NCI-H345 (cell line): Measurements from ENCODE around the gene IFT88.
"Not testable (repeated sequence)": the region's sequence is repeated elsewhere in the genome, so short reads cannot be mapped to it uniquely, and the experiment has no call there.

Source experiments
- DNase-seq: peaks from one replicate; lab custom pipeline; 2025; lab: John Stamatoyannopoulos, UW

Gene IFT88

DNA sequence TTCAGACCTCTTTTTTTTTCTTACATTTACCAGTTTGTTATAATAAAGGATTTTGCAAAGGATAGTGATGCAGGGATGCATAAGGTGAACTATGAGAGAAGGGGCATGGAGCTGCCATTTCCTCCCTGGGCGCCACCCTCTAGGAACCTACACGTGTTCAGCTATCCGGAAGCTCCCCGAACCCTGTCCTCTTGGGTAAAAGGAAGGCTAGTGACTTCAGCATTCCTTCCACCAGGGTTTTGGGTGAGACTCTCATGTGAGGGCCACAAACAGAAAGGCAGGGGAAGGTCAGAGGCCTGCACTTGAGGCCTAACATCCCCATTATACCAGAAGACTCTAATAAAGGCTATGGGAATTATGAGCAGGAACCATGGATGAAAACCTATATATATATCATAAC, 57.3 kb downstream of the IFT88 start:
- no peak for DNase-seq

DNA sequence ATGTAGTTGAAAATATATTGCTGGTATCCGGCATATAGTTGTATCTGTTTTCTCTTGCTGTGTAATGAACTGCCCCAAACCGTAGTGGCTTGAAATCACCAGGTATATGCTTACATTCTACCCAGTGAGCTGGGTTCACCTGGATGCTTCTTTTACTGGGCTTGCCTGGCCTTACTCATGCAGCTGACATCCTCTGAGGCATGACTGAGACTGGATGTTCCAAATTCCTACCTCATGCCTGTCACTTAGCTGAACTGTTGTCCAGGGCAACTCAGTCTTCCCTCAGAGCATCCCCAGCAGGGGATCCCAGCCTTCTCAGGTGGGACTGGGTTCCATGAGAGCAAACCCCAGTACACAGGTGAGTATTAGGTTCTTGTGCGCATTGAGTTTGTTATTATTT, 66.8 kb downstream of the IFT88 start:
- DNase-seq: no peak

DNA sequence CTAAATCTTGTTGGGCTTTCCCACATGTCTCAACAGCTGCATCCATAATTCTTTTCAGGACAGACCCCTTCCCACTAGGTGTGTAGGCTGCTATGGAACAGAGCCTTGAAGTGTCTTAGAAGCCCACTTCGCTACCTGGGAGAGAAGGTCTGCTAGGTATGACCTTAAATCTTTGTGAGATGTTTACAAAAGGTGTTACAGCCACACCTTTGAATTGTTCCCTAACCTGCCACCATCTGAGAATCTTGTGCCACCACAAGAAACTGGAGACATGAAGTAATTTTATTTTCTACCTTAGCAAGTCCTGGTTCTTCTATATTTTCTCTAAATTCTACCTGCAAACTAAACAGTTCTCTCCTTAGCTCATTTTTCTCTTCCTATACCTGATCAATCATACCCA, 69.1 kb downstream of the IFT88 start:
- no peak for DNase-seq

DNA sequence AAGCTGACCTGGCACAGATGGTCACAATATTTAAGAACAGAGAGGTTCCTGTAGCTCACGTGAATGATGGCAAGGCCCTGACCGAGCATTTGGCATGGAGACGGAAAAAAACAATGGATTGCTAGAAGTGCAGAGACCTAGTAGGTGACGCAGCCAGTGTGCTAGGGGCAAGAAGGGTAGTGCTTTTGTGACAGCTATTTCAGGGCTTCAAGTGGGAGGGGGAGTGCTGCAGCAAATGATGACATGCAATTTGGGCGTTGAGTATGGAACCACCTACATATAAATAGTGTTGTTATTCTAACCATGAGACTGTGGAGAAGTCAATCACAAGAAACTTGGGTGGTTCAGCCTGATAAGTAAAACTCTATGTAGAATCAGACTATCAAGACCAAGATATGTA, 70.9 kb downstream of the IFT88 start:
- DNase-seq: no peak

DNA sequence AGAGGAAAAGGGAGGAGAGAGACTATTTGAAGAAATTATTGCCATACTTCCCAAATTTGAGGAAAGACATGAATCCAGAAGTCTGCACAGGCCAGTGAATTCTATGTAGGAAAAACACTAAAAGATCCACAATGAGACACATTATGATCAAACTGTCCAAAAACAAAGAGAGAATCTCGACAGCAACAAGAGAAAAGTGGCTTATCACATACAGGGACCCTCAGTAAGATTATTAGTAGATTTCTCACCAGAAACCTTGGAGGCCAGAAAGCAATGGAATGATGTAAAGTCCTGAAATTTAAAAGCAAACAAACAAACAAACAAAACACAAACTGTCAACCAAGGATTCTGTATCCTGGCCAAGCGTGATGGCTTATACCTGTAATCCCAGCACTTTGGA, 80.8 kb downstream of the IFT88 start:
- DNase-seq: no peak

- DNase-seq: no peak
These were observed 86.0 kb downstream of the IFT88 start for GRCh38 chr13:20652946-20653345.

- DNase-seq: no peak
These were observed 87.2 kb downstream of the IFT88 start for GRCh38 chr13:20654156-20654555.

DNA sequence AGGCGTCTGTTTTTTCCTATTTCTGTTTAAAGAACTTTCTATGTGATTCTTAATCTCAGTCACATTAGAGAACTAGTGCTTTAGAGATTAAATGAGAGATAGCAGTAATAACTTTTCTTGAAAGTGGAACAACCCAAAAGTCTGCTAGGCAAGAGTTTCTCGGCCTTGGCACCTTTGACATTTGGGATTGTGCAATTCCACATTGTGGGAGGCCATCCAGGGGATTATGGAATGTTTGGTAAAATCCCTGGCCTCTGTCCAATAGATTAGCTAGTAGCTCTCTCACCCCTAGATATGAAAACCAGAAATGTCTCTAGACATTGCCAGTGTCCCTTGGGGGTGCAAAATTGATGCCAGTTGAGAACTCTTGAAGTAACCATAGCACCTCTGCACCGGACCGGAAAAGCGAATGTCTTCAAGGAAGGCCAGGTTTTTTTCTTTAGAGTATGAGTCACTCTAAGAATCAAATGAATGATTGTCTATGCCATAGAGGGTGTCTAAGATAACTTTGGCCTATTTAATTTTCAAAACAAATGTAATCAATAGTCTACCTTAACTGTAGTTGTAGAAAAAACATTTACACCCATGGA, 91.6 kb downstream of the IFT88 start:
- no peak for DNase-seq

DNA sequence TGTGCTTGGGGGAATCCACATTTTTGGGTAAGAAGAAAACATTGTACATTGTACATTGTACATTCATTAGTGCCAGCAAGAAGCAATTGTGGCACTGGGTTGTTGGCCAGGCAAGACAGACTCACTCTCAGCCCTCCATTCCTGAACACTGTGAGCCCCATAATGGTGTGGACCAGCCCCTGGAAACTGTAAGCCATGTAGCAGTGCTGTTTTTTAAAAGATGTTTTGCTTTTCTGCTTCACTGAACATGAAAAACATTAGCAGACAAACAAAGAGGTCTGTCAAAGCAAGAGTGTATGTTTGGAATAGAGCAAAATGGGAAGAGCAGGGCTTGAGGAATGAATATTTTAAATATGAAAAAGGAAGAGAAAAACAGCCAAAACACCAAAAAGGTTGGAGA, 97.4 kb downstream of the IFT88 start:
- DNase-seq: peak; percentile 0

GRCh38 chr13:20666948-20667347, 100.0 kb downstream of the IFT88 start:
- DNase-seq: no peak

GRCh38 chr13:20667857-20668437, 101.0 kb downstream of the IFT88 start:
- DNase-seq: no peak

DNA sequence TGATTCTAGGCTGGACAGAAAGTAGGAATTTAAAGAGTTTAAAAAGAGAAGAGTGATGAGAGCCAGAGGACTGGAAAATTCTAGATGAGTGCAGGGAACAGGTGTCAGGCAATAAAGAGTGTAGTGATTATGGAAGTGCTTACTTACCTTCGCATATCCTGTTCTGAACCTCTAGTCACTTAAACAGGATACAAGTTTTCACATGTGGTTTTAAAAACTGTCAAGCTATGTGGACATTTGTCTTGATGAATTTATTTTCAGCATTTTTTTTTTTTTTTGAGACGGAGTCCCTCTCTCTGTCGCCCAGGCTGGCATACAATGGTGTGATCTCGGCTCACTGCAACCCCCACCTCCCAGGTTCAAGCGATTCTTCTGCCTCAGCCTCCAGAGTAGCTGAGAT, 102.2 kb downstream of the IFT88 start:
- no peak for DNase-seq

DNA sequence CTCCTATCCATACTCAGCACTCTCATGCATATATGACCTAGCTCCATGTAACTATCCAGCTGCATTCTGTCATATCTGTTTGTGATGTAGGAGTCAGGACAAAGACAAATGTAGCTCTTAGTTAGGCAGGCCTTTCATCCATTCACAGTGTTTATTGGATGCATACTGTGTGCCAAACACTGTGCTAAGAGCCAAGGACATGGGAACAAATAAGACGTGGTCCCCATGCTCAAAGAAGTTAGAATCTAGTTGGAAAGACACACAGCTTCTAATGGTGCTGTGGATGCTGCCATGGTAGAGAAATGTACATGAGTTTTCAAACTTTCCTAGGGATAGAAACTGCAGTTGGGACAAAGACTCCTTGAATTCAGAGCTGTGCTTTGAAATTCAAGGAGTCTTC, 104.8 kb downstream of the IFT88 start:
- DNase-seq: no peak

DNA sequence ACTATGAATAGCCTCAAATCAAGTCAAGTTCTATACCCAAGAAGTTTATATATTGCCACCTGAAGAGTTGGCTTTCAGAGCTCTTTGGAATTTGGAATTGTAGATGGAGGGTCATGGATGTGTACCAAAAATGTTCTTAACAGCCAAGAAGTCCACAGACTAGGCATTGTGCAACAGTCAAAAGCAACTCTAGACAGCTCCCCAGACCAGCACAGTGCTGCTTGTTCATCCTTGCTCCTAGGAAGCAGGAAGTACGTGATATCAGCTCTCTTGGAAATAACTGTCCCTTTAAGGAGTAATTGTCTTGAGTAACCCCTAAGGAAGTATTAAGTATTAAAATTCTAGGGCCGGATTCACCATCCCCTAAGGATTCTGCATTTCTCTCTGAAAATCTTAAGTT, 105.8 kb downstream of the IFT88 start:
- no peak for DNase-seq

GRCh38 chr13:20673715-20674114, 106.8 kb downstream of the IFT88 start:
- no peak for DNase-seq

GRCh38 chr13:20676213-20676612, 109.3 kb downstream of the IFT88 start:
- no peak for DNase-seq

DNA sequence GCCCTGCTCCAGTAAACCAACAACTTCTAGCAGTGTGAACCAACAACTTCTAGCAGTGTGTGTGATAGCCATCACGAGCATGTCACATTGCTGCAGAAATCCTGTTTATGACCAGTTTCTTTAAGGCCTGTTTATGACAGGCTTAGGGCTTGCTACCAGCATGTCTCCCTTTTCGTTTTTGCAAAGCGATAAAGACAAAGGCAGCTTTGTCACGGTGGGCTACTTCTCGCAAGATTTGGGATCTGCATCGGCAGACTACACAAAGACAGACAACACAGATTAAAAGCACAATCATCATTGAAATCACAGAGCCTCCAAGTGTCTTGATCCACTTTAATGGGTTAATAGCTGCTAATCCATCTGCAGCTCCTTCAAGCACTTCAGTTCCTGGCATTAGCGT, 111.6 kb downstream of the IFT88 start:
- DNase-seq: not testable (repeated sequence)

- no peak for DNase-seq
These were observed 112.9 kb downstream of the IFT88 start for GRCh38 chr13:20679879-20680278.

GRCh38 chr13:20680416-20681080, 113.6 kb downstream of the IFT88 start:
- DNase-seq: no peak

DNA sequence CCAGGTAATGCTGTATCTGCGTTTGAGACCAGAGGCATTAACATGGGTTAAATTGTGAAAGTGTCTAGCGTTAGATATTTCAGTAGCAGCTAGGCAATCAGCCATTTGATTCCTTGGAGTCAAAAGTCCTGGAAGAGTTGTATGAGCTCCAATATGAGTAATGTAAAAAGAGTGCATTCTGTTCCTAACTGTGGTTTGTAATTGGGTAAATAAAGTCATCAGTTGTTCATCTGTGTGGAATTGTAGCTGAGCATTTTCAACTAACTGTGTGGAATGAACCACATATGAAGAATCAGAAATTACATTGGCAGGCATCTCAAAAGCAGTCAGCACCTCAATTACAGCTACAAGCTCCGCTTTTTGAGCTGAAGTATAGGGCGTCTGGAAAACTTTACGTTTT, 114.5 kb downstream of the IFT88 start:
- DNase-seq: not testable (repeated sequence)

GRCh38 chr13:20682061-20682460, 115.1 kb downstream of the IFT88 start:
- no peak for DNase-seq

DNA sequence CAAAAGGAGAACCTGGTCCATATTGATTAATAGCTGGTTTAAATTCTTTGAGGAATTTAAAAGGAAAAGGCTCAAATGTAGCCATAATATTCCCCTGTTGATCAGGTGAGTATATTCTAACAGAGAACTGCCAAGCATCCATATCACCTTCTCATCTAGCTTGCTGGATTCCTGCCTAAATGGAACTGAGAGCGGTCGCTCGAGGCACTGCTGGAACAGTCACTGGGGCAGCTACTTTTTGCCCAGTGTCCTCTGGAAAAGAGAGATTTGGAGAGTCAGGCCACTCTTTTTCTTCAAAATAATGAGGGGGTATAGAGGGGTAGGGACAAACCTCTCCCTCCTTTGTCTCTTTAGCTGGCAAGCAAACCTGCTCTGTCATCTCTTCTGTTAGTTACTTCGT, 117.1 kb downstream of the IFT88 start:
- no peak for DNase-seq

- no peak for DNase-seq
These were observed 117.6 kb downstream of the IFT88 start for GRCh38 chr13:20684546-20684945.

GRCh38 chr13:20685092-20685491, 118.1 kb downstream of the IFT88 start:
- no peak for DNase-seq
